ENCODE data around the gene CTBP1.

The CTBP1 gene

DNA sequence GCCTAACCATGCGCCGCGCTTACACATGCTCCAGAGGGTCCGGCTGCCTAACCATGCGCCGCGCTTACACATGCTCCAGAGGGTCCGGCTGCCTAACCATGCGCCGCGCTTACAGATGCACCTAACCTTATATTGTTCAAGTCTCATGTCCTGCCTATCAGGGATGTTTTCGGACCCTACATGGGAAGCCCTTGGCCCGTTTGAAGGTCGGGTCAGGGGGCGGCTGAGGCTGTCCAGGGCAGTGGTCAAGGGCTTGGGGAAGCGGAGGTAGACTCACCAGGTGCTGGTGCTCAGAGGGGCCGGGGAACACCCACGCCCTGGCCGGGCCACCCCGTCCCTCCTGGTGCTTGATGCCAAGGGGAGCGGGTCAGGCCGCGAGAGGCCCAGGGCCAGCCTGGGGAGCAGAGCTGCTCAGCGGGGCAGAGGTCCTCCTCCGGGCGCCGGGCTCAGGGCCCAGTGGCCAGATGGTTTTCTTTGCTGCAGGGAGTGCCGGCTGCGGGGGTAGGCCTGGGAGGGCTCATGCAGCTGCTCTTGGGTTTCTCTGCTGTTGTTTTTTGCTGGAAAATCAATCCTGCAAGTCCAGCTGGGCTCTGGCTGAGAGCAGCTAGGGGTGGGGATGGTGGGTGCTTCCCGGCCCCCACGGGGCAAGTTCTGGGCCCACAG lies 41.2 kb downstream of the CTBP1 start:
- no peak for DNase-seq

DNA sequence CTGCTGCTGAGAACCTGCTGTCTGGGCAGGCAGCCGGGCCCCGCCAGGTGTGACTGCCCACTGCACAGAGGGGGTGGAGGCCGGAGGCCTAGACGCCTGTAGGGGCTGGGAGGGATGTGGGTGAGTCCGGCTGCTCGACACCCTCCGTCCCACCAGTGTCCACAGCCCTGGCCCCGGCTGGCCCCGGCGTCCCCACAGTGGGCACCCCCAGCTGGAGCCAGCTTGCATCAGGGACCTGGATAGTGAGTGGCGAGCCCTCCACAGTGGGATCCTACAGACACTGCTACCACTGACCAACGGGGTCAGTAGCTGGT lies 41.8 kb downstream of the CTBP1 start:
- no peak for DNase-seq

DNA sequence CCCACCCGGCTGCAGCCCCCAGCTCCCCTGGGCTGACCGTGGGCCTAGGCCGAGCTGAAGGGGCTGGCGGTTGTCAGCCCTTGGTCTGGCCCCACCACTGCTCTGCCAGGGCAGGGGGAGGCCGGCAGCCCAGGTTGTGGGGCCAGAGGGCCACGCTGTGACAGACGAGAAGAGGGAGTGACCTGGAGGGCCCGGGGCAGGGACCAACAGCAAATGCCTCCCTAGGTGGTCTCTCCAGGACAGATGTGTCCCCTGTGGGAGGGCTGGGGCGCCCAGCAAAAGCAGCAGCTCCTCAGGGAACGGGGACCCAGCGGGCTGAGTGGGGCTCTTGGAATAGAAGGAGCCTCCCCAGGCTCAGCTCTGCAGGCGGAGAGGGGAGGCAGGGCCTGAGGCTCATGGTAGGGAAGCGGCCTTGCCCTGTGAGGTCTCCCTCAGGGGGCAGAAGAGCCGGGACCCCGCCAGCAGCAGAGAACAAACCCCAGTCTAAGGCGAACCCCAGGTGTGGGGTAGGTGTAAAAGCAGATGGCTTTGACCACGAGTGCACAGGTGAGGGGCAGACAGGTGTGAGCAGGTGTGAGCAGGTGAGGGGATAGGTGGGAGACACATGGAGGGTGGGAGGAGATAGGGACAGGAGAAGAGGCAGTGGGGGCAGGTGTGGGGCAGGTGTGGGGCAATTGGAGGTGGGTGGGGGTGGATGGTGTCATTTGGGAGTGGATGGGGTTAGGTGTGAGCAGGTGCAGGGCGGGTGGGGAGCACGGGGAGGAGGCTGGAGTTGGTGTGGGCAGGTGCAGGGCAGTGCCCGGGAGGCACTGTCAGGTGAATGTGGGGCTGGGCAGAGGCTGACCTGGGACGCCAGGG lies 42.4 kb downstream of the CTBP1 start:
- peak; percentile 67 for DNase-seq

DNA sequence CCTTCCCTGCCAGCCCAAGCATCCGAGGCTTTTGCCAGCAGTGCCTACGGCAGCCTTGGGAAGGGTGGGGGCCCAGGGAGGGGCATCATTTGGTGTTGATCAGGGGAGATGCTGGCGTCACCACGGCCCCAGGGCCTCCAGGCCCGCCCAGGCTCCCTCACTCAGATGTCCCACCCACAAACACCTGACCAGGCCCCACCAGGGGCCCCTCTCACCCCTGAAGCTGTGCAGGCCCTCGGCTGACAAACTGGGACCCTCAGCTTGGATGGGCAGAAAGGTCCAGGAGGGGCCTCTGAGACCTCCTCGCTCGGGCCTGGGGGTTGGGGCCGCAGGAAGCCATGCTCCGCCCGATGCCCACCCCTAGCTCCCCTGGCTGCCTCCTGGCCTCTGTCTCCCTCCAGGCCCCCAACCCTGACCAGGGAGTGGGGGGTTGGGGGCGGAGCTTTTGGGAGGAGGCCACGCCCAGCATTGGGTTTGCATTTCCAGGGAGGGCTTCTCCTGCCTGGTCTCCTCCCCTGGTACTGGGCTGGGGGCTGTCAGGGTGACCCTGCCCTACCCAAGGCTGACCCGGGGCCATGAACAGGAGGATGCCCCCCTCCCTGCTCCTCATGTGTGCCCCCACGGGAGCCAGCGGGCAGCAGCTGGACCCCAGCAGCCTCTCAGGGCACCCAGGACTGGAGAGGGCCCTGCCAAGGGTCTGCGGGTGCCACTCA lies 43.2 kb downstream of the CTBP1 start:
- DNase-seq = no peak

DNA sequence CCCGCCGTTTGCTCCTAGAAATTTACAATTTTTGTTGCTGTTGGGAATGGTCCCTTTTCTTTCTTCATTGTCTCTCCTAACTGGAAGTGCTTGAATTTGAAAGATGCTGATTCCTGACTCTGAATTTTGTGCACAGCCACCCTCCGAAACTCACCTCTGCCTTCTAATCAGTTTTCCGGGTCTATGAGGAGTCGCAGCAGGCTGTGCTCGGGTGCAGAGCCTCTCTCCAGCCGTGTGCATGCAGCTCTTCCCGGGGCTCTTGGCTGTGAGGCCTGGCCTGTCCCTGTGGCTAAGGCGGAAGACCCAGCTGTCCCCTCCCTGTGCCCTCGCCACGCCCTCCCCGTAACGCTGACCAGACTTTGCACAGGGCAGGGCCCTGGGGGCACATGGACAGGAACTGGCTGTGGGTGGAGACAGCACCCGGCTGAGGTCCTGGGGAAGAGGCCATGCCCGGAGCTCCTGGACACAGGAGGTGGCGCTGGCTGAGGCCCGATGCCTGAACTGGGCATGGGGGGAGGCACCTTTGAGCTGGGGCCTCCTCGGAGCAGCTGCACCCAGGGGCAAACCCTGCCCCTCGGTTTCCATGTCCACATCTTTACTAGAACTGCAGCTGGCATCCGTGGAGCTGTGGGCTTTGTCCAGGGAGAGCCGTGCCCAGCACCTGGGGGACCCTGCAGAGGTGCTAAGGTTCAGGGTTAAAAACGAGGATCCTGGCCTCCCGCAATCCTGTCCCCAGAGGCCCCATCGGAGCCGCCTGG lies 43.9 kb downstream of the CTBP1 start:
- DNase-seq = no peak

DNA sequence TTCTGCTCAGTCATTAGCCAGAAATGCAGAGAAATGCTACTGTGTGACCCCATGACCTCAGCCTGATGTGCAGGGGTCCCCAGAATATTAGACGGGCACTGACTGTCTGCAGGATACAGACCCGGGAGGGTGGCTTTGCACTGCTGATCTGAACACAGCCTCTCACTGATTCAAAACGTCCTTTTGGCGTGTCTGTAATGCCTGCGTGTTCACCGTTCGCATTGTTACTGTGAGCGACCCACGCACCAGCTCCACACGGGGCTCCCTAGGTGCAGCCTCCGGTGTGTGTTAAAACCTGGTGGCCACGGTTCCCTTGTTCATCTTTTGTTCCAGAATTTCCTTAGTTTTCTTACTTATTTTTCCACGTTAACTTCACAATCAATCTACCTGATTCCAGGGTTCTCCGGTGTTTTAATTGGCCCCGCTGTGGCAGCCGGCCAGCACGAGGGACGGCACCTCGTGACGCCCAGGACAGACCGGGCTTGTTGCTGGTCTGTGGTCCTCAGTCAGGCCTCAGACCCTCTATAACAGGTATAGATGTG lies 44.6 kb downstream of the CTBP1 start:
- DNase-seq = no peak

DNA sequence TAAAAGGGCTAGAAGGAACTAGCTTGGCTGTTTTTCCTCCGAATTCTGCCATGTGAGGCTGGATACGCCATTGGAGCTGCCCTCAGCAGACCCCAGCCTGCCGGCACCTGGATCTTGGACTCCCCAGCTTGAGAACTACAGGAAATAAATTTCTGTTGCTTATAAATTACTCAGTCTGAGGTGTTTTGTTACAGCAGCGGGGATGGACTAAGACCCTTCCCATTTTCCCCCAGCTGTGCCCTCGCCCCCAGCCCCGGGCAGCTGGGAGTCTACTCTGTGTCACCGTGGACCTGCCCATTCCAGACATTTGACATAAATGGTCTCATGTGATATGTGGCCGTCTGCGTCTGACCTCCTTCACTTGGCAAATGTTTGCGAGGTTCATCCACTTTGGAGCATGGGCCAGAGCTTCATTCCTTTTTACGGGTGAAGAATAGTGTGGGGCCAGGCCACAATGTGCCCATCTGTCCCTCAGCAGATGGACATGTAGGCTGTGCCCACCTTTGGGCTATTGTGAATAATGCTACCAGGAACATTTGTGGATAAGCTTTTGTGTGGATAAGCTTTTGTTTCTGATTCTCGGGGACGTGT lies 45.8 kb downstream of the CTBP1 start:
- no peak for DNase-seq

DNA sequence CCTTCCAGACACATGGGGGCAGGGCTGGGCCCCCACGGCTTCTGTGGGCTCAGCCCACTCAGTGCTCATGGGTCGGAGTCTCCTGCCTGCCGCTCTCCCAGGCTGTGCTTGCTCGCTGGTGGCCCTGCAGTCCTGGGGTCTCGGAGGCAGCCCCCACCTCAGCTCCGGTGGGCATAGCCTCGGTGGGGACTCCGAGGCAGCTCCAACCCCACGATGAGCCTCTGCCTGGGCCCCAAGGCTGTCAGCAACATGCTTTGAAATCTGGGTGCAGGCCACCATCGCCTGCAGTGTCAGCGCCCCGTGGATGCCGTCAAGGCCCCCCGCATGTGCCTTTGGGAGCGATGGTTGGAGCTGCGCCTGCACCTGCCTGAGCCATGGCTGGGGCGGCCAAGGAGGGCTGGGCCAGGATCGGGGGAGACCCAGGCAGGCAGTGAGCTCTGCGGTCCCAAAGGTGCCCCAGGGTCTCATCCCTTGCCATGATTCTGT lies 46.4 kb downstream of the CTBP1 start:
- DNase-seq = no peak

DNA sequence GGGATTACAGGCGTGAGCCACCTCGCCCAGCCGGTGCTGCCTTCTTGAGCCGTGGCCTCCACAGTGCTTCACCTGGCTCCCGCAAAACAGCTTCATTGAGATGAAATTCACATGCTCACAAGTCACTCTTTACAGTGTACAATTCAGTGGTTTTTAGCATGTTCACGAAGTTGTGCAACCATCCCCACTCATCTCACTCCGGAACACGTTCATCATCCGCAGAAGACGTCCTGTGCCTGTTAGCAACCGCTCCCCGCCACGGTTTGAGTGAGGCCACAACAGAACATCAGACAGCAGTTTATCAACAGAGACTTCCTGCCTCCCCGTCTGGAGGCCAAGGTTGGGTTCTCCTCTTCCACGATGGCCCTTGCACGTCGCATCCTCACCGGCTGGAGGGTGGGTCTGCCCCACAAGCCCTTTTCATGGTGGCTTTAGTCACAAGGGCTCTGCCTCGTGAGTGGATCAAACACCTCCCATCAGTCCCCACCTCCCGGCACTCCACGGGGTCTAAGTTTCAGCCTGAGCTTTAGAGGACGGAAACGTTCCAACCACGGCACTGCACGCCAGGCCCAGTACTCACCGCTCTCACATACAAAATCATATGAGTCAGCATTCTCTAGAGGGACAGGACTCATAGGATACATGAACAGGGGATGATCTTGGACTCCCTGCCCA lies 46.9 kb downstream of the CTBP1 start:
- DNase-seq = no peak

DNA sequence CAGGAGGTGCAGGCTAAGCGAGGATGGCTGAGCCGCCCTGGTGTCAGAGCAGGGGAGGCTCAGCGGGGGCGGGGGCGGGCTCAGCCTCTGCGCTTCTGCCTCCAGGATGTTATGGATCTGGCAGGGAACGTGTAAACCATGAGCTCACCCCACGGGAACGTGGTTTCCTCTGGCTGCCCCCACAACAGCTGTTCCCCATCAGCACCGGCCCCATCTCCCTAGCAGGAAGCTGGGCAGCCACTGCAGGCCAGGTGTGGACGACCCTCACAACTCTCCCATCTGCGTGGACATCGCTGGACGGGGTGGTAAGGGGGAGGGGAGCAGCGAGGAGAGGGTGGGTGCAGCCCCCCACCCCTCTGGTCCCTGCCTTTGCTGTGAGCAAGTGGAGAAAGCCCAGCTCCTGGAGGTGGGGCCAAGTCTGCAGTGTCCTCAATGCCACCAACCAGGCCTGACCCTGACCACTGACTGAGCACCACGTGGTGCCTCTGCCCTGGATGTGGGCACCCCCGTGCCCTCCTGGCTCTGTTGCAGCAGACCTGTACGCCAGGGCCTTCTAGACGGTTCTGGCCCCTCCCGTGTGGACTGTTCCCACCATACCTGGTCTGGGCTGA lies 48.4 kb downstream of the CTBP1 start:
- no peak for DNase-seq

DNA sequence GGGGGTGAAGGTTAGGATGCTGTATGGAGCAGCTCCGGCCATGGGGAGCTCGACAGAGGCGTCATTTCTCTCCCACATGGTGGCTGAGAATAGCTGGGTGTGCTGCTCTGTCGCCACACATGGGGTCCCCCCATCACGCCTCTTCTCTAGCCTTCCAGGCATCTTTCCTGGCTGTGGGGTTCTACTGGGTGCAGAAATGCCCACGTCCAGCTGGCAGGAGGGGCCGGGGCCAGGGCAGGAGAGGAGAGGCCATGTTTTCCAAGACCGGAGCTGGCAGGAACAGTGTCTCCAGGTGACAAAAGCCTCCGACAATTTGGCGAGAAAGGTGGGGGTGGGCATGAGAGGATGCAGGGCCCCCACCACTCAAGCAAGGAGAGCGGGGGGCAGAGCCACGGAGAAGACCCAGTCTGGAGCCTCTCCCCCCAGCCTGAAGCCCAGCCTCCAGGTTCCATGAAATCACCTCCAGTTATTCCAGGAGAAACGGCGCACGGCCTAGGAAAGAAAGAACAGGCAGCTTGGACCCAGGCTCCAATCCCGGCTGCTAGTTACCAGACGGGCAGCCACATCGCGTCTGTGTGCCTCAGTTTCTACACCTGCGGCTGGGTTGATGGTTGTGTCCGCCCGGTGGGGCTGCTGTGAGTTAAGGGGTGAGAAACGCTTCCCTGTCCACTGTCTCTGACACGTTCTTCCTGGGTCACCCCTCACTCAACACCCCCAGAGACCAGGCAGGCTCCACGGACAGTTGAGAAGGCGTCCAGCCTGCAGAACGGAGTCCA lies 49.2 kb downstream of the CTBP1 start:
- DNase-seq = no peak

DNA sequence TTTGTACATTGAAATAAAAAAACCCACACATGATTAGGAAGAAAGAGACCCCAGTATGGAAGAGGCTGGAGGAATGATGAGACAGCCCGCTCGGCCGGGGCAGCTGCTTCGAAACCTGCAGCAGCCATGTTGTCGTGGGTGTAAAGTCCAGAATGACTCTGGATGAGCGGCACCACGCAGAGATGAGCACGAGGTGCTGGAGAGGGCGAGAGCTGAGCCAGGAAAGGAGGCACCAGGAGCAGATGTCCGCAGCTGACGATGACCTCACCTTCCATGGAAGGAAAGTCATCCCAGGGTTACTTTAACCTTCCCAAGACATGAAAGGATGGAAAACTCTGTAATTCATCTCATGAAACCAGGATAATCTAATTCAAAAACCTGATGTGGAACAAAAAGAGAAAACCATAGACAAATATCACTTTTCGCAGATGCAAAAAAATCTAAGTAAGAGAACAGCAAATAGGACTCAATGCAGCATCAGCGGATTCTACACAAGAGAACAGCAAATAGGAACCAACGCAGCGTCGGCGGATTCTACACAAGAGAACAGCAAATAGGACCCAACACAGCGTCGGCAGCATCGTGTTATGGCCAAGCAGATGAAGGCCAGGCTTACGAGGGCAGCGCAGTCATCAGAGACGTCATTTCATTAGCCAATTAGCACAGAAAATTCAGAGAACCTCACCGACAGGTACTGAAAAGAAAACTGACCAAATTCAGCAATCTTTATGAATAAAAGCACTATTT lies 50.7 kb downstream of the CTBP1 start:
- peak; percentile 79 for DNase-seq

DNA sequence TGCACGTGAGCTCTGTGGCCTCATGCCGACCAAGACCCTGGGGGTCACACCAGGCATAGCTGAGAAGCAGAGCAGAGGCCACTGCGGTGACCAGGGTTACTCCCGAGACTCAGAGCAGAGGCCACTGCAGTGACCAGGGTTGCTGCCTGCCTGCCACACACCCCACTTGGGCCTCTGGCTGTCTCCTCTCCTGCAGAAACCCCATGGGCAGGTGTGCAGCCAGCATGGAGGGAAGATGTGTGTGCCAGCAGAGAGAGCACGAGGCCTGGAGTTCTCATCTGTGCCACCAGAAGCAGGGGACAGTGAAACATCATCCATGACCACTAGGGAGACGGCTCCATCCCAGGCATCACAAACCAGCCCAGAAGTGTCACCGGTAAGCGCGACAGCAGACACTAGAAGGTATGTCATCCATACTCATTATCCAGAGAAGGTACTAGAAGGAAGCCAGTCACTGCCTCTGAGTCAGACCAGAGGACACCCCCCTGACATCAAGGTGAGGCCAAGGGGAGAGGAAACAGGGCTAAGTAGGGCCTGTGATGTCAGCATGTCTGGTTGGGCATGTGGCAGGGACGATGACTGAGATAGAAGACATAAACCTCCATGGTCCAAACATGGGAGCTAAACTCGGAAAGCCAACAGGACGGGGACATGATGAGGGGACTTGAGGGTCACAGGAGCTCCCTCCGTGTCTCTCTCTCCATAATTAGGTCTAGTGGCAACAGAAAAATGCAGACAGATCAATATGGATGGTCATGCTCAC lies 52.3 kb downstream of the CTBP1 start:
- DNase-seq = peak; percentile 58

DNA sequence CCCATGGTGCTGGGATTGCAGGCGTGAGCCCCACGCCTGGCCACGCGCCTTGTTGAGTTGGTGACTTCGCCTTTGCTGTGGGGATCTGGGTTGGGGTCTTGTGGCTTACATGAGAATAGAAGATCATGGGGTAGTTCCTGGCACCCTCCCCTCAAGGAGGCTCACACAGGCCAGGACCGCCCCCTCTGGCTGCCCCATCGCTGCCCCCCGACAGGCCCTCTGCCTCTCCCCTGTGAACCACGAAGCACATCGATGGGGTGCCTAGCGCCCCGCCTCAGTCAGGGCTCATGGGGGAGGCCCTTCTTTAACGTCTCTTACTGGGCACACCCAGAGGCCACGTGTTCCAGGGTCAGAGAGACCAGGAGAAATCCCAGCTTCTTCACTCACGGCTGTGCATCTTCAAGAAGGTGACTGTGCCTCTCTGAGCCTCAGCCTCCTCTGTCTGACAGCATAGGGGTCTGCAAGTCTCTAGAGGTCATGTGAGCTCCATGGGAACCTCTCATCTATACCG lies 53.0 kb downstream of the CTBP1 start:
- DNase-seq = no peak

DNA sequence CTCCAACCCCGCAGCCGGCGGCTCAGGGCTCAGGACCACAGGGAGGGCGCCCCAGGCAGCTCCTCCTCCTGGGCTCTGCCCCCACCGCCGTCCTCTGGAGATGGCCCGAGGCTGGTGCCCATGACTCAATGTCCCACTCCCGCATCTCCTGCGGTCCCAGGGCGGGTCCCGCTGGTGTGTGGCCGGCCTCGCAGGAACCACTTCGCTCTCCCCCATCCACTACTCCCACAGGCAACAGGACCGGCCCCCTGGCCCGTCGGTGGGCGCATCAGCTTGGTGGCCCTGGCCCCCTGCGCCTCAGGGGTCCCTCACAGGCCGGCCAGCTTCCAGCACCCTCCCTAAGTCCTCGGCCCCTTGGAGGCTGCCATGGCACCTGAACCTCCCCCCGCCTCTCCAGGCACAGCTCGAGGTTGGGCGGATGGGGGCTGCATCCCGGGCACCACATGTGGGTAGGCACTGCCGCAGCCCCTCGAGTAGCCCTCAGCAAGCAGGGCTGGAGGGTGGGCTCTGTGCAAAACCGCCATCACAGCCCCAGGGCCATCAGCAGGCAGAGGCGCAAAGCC lies 53.7 kb downstream of the CTBP1 start:
- no peak for DNase-seq

DNA sequence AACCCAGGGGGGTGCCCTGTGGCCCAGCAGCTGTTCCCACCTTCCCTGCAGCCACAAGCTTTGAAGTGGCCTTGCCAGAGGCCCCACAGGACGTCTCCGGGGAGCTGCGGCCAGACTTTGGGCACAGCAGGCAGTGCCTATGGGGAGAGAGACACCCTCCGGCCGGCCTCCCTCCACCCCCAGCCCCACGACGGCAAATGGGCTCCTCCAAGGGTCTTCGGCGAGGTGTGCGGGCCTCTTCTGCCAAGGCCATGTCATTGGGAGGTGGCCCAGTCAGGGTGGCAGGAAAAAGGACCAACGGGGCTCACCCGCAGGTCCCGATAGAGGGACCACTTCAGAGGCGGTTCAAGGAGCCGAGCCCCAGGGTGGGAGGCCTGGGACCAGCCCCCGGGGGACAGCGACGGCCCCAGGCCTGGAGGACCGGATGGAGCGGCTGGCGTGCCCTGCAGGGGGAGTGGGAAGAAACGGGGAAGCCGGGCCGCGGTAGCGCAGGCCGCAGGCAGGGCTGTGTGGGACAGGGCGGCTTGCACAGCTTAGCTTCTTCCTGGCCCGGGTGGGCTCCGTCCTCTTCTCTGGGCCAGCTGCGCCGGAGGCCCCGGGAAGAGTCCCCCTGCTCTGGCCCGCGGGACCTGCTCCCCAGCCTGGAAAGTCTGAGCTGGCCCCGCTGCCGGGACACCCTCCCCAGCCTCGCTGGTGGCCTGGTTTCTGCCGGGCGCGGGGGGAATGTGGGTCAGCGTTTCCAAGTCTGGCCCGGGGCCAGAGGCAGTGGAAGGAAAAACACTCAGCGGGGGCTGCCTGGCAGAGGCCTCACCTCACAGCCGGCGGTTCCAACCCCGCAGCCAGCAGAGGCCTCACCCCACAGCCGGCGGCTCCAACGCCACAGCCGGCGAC lies 54.7 kb downstream of the CTBP1 start:
- DNase-seq = peak; percentile 78

Measured in DMS53 (cell line).